Epidermal melanocyte (primary cell): Measurements from ENCODE around the gene TP53BP1.

Experiments used
- DNase-seq: peaks from one replicate; pipeline ENCODE4 v3.0.0; 2011; ENCODE audit warnings: low spot score; ENCODE audit not compliant: insufficient read length

TP53BP1 gene

GRCh38 chr15:43488790-43489189, 4.2 kb downstream of the TP53BP1 start:
- no peak for DNase-seq

- no peak for DNase-seq
These were observed 5.6 kb downstream of the TP53BP1 start for GRCh38 chr15:43487271-43487895.

- DNase-seq, result no peak
These were observed 8.5 kb downstream of the TP53BP1 start for GRCh38 chr15:43484455-43484854.

DNA sequence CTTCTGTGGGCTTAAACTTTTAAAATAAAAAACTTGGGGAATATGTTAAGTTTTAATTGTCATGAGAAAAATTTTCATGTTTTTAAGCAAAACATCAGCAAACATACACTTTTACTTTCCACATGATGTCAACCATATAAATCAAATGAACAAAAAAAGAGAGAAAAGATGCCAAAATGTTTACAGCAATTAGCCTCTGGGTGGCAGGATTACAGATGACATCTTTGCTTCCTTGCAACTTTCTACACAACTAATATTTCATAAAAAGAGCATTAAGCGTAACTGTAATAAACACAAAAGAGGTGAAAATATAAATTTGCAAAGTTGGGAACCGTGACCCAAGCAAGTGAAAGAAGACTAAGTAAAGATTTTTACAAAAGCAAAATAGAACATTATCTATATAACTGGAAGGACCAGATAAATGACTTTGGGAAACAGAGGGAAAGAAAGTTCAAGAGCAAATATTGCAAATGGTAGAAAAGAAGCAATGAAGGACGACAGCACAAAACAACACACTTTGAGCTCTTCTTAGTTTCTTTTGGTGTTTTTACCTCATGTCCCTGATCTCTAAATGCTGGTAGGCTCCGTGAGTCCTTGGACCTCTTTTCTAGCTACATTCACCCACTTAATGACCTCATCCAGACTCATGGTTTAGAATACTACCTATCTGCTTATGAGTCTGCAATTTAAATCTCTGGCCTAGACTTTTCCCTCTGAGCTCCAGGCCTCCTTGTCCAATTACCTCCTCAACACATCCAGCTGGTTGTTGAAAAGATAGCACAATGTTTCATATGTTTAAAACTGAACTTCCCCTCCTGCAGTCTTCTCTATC, 9.4 kb downstream of the TP53BP1 start:
- no peak for DNase-seq

GRCh38 chr15:43473885-43474284, 19.1 kb downstream of the TP53BP1 start:
- no peak for DNase-seq

DNA sequence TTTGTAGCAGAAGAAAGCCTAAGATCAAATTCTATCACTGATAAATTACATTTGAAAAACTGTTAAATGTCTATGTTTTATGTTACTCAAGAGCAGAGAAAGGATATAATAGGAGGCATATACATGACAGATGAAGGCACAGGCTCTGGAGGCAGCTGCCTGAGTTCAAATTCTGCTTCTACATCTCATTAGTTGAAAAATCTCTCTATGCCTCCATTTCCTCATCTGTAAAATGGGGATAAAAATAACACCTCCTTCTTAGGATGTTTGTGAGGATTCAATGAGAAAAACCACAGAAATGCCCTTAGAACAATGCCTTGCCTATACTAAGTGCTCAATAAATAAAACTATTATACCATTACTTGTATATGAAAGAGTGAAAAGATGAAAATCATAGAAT, 21.0 kb downstream of the TP53BP1 start:
- DNase-seq, result no peak

DNA sequence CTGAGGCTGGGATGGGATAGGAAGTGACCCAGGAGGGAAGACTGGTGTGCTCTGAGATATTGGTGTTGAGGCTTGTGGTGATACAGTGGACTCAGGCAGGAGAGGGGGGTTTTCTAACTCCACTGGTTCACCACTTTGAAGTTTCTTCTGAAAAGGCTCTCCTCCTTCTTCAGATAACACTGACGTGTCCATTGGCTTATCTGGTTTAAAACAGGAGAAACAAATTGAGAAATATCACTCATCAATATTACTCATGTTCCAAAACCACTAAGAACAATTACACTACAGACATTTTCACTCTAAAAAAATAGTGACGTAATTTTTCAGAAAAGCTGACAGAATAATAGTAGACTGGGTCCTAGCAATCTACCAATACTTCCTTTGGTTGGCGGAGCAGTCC, 23.1 kb downstream of the TP53BP1 start:
- no peak for DNase-seq

GRCh38 chr15:43465100-43465499, 27.9 kb downstream of the TP53BP1 start:
- DNase-seq, result no peak

DNA sequence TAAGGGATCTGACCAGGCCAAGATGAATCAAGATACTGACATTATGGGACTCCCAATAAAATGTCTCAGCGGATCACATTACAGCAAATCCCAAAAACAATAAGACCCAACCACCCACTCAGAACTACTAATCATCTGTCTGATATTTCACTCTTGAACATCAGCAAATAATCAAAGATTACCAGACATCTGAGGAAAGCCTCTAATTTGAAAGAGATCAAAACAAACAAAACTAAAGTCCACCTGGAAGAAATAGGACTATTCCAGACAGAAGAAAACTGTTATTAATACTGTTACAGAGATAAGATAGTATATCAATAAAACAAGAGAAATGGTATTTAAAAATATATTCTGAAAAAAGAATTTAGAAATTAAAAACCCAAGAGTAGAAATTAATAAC, 29.0 kb downstream of the TP53BP1 start:
- DNase-seq, result no peak

DNA sequence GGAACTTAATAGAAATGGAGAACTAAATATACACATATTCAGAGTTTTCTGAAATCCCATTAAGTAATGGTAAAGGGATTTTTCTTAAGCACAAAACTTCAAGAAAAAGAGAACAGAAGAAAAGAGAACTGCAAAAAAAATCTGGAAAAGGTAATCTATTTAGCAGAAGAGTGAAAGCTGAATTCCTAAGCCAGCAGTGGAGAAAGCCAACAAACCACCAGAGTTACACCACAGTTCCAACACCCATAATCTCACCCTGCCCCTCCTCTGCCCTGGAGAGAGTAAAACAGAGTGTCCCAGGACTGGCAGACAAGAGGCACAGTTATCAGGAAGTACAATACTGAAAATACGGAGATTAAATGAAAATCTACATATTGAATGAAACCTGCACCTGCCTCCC, 29.4 kb downstream of the TP53BP1 start:
- no peak for DNase-seq

DNA sequence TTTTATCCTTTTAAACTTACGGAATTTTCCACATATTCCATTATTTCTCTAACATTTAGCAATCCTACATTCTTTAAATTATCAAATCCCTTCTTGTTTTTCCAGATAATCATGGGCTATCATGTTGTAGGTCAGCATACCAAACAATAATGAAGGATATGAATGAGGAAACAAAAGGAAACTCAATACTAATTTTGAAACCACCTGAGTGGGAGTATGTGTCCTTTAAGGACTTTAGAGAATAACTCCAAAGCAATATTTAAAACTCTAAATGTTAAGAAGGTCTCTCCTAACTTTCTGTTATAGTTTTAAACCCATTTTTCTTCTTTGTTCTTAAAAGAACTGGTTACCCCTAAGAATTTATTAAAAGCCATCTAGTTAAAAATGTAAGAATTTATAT, 43.0 kb downstream of the TP53BP1 start:
- DNase-seq, result no peak

DNA sequence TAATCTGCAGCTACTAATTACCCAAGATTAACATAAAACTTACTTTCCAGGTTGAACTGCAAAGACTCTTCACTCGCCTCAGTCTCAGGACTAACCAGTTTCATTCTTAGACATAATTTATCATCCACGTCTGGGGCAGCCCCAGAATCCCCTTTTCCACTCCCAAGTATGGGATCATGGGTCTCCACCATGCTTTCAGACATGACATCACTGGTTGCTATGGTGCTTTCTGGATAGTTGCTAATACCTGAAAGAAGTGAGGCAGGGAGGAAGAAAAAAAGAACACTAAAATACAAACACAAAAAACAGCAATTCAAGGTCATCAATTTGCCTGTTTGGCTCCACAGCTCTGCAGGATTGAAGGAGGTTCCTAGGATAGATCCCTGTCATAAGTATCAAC, 46.6 kb downstream of the TP53BP1 start:
- no peak for DNase-seq

GRCh38 chr15:43441316-43441715, 51.6 kb downstream of the TP53BP1 start:
- no peak for DNase-seq

- DNase-seq, result peak; percentile 82
These were observed 52.2 kb downstream of the TP53BP1 start for GRCh38 chr15:43440721-43441281.

DNA sequence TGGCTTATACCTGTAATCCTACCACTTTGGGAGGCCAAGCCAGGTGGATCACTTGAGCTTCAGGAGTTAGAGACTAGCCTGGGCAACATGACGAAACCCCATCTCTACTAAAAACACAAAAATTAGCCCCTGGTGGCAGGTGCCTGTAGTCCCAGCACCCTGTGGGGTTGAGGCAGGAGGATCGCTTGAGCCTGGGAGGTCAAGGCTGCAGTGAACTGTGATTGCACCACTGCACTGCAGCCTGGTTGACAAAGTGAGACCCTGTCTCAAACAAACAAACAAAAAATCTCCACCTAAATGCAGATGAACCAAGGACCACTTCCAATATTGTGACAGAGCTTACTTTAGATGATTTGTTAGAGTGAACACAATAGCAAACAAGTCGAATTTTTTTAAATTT, 53.7 kb downstream of the TP53BP1 start:
- no peak for DNase-seq

DNA sequence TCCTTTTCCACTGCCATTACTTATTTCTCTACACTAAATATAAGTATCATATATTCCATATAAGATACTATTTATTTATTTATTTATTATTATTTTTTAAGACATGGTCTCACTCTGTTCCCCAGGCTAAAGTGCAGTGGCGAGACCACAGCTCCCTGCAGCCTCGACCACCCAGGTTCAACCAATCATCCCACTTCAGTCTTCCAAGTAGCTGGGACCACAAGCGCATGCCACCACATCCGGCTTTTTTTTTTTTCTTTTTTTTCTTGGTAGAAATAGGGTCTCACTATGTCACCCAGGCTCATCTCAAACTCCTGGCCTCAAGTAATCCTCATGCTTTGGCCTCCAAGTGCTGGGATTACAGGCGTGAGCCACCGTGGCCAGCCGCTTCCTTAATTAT, 56.6 kb downstream of the TP53BP1 start:
- DNase-seq, result no peak

GRCh38 chr15:43434446-43434845, 58.5 kb downstream of the TP53BP1 start:
- DNase-seq, result no peak

DNA sequence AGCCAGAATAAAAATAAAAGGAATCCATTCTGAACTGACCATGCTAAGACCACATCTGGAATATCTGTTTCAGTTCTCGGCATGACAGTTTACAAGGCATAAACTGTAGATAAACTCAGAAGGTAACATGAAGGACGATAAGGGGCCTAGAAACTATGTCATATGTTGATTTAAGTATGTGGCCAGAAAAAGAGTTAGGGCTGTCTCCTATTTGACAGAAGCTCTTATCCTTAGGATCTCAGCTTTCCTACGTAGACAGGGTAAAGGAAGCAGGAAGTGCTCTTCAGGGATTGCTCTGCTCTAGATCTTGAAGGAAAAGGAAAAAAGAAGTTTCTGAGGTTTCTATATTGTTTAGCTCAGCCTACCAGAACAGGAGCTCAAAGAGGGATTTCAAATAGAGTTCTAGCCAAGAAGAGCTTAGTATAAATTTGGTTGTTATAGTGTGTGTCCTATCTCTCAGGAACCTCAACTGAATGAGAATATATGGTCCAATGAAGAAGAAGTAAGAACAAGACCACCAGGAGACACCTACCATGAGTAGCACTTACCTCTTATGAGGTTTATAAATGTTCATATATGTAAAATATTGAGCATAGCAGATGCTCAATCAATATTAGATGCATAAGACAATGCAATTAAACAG, 59.2 kb downstream of the TP53BP1 start:
- DNase-seq, result no peak

- no peak for DNase-seq
These were observed 59.8 kb downstream of the TP53BP1 start for GRCh38 chr15:43433165-43433564.

GRCh38 chr15:43429687-43430086, 63.3 kb downstream of the TP53BP1 start:
- no peak for DNase-seq

GRCh38 chr15:43423793-43424192, 69.2 kb downstream of the TP53BP1 start:
- no peak for DNase-seq

- no peak for DNase-seq
These were observed 72.1 kb downstream of the TP53BP1 start for GRCh38 chr15:43420876-43421275.
